Mucosa of descending colon (tissue), 3 donors: ENCODE results near the gene MLLT3. TPM values are rescaled to one million over a fixed set of nuclear protein-coding genes. Genes with fewer than 3 reads are reported as not detected.
A peak's percentile ranks its signal among the peaks of the same experiment; 100 is the strongest.

Experiments
- ATAC-seq: fragments of 200-7000 bp; cut with Tn5 transposase; one replicate; pipeline ENCODE4 v1.9.1; 2020; ENCODE audit warnings: mild to moderate bottlenecking, moderate library complexity
- DNase-seq, 3 donors: peaks; one replicate each; pipeline ENCODE4 v3.0.0-alpha.2; 2020
- H3K36me3 ChIP-seq: fragments of 200-600 bp; one replicate; pipeline ENCODE4 v1.8.0; 2021; ENCODE audit warnings: low read depth, mild to moderate bottlenecking
- H3K4me1 ChIP-seq: fragments of 200-600 bp; one replicate; pipeline ENCODE4 v1.8.0; 2021; ENCODE audit warnings: low read depth, mild to moderate bottlenecking
- H3K4me3 ChIP-seq: fragments of 200-600 bp; one replicate; pipeline ENCODE4 v1.8.0; 2021; ENCODE audit warnings: mild to moderate bottlenecking
- H3K9me3 ChIP-seq: fragments of 200-600 bp; one replicate; pipeline ENCODE4 v1.8.0; 2021; ENCODE audit warnings: mild to moderate bottlenecking
- intact Hi-C, 2 donors: fragments of 100-400 bp; cut with DNase I in 1 of 2; cut with micrococcal nuclease in 1 of 2; formaldehyde crosslinking; loops; one replicate each; pipeline versions ENCODE4 v1.11.0 to v1.11.1; 2022; cut with DNase I, micrococcal nuclease
- total RNA-seq, 3 donors: library from RNA; stranded (reverse); fragmentation: NEBNext Ultra II Directional in 2 of 3; extraction: Animal tissue kit (Norgen Biotek cat#: 25700) in 2 of 3; gene quantifications; one replicate each; pipeline versions ENCODE4 v1.2.1 to v1.2.4, GENCODE V29; 2021 to 2023
- TF ChIP-seq, protein P1 (sequence below): fragments of 200-600 bp; IDR thresholded peaks from one replicate; pipeline ENCODE4 v1.8.0; 2022; ENCODE audit warnings: antibody characterized with exemption, mild to moderate bottlenecking
- donor health status: DM: no; HTN: no; CAD: no; lungs with moderate emphysema.
- donor health status: DM: no; HTN: no; CAD: no.
- donor health status: DM: no; HTN: yes; CAD: no.

Gene MLLT3
- total RNA-seq, 3 donors from 2014 or later: 35.1 to 53.7 (median 46.5) TPM

DNA sequence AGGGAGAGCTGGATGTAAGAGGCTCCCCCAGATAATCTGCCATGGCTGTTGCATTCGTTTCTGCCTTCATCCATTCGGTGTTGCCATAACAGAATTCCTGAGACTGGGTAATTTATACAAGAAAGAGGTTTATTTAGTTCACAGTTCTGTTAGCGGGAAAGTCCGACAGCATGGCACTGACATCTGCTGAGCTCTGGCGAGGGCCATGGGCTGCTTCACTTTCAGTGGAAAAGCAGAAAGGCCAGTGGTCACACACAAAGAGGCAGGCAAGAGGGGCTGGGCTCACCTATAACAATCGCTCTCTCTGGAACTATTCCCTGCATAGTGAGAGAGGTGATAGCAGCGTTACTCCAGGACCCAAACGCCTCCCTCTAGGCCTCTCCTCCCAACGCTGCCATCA lies 305.9 kb downstream of the MLLT3 start:
- intact Hi-C loops: no loop called here
- TF ChIP-seq, protein P1, sequence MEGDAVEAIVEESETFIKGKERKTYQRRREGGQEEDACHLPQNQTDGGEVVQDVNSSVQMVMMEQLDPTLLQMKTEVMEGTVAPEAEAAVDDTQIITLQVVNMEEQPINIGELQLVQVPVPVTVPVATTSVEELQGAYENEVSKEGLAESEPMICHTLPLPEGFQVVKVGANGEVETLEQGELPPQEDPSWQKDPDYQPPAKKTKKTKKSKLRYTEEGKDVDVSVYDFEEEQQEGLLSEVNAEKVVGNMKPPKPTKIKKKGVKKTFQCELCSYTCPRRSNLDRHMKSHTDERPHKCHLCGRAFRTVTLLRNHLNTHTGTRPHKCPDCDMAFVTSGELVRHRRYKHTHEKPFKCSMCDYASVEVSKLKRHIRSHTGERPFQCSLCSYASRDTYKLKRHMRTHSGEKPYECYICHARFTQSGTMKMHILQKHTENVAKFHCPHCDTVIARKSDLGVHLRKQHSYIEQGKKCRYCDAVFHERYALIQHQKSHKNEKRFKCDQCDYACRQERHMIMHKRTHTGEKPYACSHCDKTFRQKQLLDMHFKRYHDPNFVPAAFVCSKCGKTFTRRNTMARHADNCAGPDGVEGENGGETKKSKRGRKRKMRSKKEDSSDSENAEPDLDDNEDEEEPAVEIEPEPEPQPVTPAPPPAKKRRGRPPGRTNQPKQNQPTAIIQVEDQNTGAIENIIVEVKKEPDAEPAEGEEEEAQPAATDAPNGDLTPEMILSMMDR: no peak
- no peak overlapping the region for H3K4me3 ChIP-seq
- ATAC-seq (no peak), DNase-seq (no peak)
- H3K9me3 ChIP-seq: no peaks in the 10 kb centered on the region
- H3K36me3 ChIP-seq: no peaks in the 10 kb centered on the region
- H3K4me1 ChIP-seq: no peaks in the 10 kb centered on the region

GRCh38 chr9:20315677-20316076 lies 306.6 kb downstream of the MLLT3 start:
- ATAC-seq (no peak), DNase-seq (no peak)
- Histone ChIP-seq H3K4me1 (no peaks in the 10 kb centered on the region), H3K9me3 (no peaks in the 10 kb centered on the region), H3K4me3 (no peak overlapping the region), H3K36me3 (no peaks in the 10 kb centered on the region)
- TF ChIP-seq, protein P1: no peak
- intact Hi-C loops: no loop called here

- intact Hi-C loops: no loop called here
- Histone ChIP-seq H3K36me3 (no peaks in the 10 kb centered on the region), H3K9me3 (no peaks in the 10 kb centered on the region), H3K4me3 (no peak overlapping the region), H3K4me1 (no peaks in the 10 kb centered on the region)
- TF ChIP-seq, protein P1: no peak
- no peak for DNase-seq
- peak; percentile 61 for ATAC-seq
Measured at GRCh38 chr9:20314981-20315380, 307.3 kb downstream of the MLLT3 start.

DNA sequence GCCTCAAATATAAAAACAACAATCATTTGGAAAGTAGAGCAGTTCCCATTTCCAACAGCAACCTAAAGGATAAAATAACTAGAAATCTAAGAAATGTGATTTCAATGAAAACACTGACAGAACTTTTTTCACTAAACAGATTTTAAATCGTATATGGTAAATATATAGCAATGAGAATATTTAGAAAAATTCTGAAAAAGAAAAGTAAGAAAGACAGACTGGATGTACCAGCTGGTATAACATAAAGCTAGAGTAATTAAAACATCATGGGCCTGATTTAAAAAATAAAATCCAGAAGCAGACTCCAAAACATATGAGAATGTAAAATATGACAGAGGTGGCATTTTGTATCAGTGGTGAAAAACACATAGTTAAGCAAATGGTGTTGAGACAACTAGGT lies 308.9 kb downstream of the MLLT3 start:
- Histone ChIP-seq H3K4me1 (no peaks in the 10 kb centered on the region), H3K36me3 (no peaks in the 10 kb centered on the region), H3K9me3 (no peaks in the 10 kb centered on the region), H3K4me3 (no peak overlapping the region)
- TF ChIP-seq, protein P1: no peak
- DNase-seq: no peak
- intact Hi-C loops: no loop called here
- ATAC-seq: no peak

DNA sequence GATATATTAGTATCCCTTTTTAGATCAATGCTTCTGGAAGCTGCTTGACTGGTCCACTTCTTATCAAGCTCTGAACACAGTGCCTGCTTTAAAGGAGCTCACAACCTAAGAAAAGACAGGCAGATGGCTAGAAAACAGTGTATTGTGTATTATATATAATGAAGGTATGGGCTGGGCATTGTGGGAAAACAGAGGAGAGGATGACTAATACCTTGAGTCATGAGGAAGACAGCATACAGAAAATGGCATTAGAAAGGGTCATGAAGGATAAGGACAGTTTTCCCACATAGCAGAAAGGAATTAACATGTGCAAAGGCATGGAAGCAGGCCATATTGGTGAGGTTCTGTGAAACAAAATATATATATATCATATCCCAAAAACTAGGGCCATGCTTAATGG lies 309.6 kb downstream of the MLLT3 start:
- intact Hi-C loops: no loop called here
- TF ChIP-seq, protein P1: no peak
- H3K4me3 ChIP-seq: no peak overlapping the region
- DNase-seq: no peak
- H3K36me3 ChIP-seq: no peaks in the 10 kb centered on the region
- H3K4me1 ChIP-seq: no peaks in the 10 kb centered on the region
- no peaks in the 10 kb centered on the region for H3K9me3 ChIP-seq
- peak; percentile 57 for ATAC-seq

- H3K4me1 ChIP-seq: no peaks in the 10 kb centered on the region
Measured at GRCh38 chr9:20310024-20310423, 312.3 kb downstream of the MLLT3 start.

More at GRCh38 chr9:20310024-20310423, 312.3 kb downstream of the MLLT3 start:
- TF ChIP-seq, protein P1: no peak
- no peaks in the 10 kb centered on the region for H3K36me3 ChIP-seq
- H3K4me3 ChIP-seq: no peak overlapping the region
- no peaks in the 10 kb centered on the region for H3K9me3 ChIP-seq
- no peak for ATAC-seq
- intact Hi-C loops: no loop called here
- no peak for DNase-seq
